ENCODE results near the gene LONRF3. TPM values are rescaled to one million over a fixed set of nuclear protein-coding genes. Genes with fewer than 3 reads are reported as not detected.
"Not testable (repeated sequence)": the region's sequence is repeated elsewhere in the genome, so short reads cannot be mapped to it uniquely, and the experiment has no call there.

The LONRF3 gene
- total and polyA plus RNA-seq, 9 donors: 1.1 to 10.5 (median 4.7) TPM

GRCh38 chrX:119025900-119026299, 51.5 kb downstream of the LONRF3 start:
- TF ChIP-seq EP300 (IDR thresholded peaks at IDR 0.05) (no peak), CTCF (IDR thresholded peaks at IDR 0.05) (no peak), POLR2A (IDR thresholded peaks at IDR 0.05) (no peak)
- intact Hi-C loops (cut with DNase I): no loop called here

DNA sequence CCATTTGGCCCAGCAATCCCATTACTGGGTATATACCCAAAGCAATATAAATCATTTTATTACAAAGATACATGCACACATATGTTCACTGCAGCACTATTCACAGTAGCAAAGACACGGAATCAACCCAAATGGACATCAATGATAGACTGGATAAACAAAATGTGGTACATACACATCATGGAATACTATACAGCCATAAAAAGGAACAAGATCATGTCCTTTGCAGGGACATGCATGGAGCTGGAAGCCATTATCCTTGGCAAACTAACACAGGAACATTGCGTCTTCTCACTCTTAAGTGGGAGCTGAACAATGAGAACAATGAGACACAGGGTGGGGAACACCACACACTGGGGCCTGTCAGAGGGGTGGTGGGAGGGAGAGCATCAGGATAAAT, 51.9 kb downstream of the LONRF3 start:
- H3K27me3 ChIP-seq; H3K9me3 ChIP-seq; intact Hi-C loops (cut with DNase I); H3K27ac ChIP-seq; DNase-seq; H3K4me1 ChIP-seq (ENCODE audit: insufficient read depth); H3K4me3 ChIP-seq; H3K36me3 ChIP-seq: not testable (repeated sequence)
- WGBS, 3 donors: 89 to 94% (median 91%) methylated on average over 2 of the region's 2 CpGs

More at GRCh38 chrX:119025900-119026299, 51.5 kb downstream of the LONRF3 start:
- no peaks in the 10 kb centered on the region for H3K36me3 ChIP-seq
- no peak overlapping the region for H3K4me3 ChIP-seq
- H3K4me1 ChIP-seq (ENCODE audit: insufficient read depth): no peaks in the 10 kb centered on the region
- H3K9me3 ChIP-seq: no peaks in the 10 kb centered on the region
- no peaks in the 10 kb centered on the region for H3K27me3 ChIP-seq
- 89 to 95% (median 94%) methylated on average over 5 of the region's 5 CpGs for WGBS, 3 donors
- H3K27ac ChIP-seq: no peak overlapping the region
- DNase-seq: no peak

GRCh38 chrX:119027960-119028732, 53.7 kb downstream of the LONRF3 start:
- H3K27ac ChIP-seq; H3K9me3 ChIP-seq; intact Hi-C loops (cut with DNase I); H3K27me3 ChIP-seq; DNase-seq; H3K4me1 ChIP-seq (ENCODE audit: insufficient read depth); H3K4me3 ChIP-seq; H3K36me3 ChIP-seq: not testable (repeated sequence)
- WGBS, 3 donors: 88 to 91% (median 88%) methylated on average over 28 of the region's 28 CpGs

DNA sequence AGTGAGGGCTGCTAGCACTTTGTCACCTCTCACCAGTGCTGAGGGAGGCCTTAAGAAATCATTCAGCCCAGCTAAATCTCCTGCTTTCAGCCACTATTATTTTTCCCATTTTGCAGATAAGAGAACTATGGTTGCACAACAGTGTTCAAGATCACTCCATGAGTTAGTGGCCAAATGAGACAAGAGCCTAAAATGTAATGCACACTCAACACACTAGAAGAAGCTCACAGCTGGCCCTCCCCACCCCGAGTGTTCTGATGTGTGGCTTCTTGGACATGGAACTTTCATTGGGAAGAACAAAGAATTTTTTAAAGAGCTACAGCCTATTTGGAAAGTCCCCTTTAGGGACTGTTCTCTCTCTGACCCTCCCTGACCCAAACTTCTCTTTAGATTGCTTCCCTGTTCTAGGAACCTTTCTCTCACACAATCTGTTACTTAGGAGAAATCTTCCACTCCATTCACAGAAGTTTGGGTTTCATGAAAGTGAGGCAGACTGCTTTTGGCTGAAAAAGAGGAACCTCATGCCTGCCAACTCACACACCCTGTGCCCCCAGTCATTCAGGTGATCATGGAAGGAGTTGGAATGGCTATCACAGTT, 54.4 kb downstream of the LONRF3 start:
- H3K27ac ChIP-seq: no peak overlapping the region
- H3K27me3 ChIP-seq: no peaks in the 10 kb centered on the region
- WGBS, 3 donors: 45 to 70% (median 56%) methylated on average over 1 of the region's 1 CpG
- H3K4me3 ChIP-seq: no peak overlapping the region
- TF ChIP-seq EP300 (IDR thresholded peaks at IDR 0.05) (no peak), POLR2A (IDR thresholded peaks at IDR 0.05) (no peak)
- no peak for DNase-seq
- H3K9me3 ChIP-seq: no peaks in the 10 kb centered on the region
- H3K4me1 ChIP-seq (ENCODE audit: insufficient read depth): no peaks in the 10 kb centered on the region
- no peaks in the 10 kb centered on the region for H3K36me3 ChIP-seq
- intact Hi-C loops (cut with DNase I): no loop called here

DNA sequence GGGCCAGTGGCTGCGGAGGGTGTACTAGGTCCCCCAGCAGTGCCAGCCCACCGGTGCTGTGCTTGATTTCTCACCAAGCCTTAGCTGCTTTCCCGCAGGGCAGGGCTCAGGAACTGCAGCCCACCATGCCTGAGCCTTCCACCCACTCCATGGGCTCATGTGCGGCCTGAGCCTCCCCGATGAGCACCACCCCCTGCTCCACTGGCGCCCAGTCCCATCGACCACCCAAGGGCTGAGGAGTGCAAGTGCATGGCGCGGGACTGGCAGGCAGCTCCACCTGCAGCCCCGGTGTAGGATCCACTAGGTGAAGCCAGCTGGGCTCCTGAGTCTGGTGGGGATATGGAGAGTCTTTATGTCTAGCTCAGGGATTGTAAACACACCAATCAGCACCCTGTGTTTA, 55.2 kb downstream of the LONRF3 start:
- H3K27ac ChIP-seq; DNase-seq; H3K9me3 ChIP-seq; H3K4me1 ChIP-seq (ENCODE audit: insufficient read depth); H3K36me3 ChIP-seq; H3K27me3 ChIP-seq; intact Hi-C loops (cut with DNase I); H3K4me3 ChIP-seq: not testable (repeated sequence)
- WGBS, 3 donors: 88 to 96% (median 91%) methylated on average over 9 to 10 of the region's 10 CpGs

DNA sequence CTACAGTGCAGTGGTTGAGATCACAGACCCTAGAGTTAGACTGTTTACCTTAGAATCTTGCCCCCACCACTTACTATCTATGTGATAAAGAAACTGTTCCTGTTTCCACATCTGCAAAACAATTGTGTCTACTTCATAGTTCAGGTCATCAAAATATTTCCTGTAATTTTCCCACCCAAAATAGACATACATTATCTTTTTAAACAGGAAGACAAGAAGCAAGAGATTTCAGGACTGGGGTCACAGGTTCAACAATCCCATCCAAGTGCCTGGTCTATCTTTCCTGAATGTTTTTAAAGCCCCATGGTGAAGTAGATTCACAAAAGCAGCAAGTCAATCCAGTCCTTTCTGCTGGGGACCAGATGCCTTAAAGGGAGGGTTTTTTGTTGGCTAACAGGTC, 56.6 kb downstream of the LONRF3 start:
- Histone ChIP-seq H3K4me3 (no peak overlapping the region), H3K4me1 (ENCODE audit: insufficient read depth) (no peaks in the 10 kb centered on the region), H3K27ac (no peak overlapping the region), H3K27me3 (no peaks in the 10 kb centered on the region), H3K9me3 (no peaks in the 10 kb centered on the region), H3K36me3 (no peaks in the 10 kb centered on the region)
- DNase-seq: no peak
- TF ChIP-seq CTCF (IDR thresholded peaks at IDR 0.05) (no peak), EP300 (IDR thresholded peaks at IDR 0.05) (no peak), POLR2A (IDR thresholded peaks at IDR 0.05) (no peak)
- intact Hi-C loops (cut with DNase I): no loop called here
